ENCODE data around the gene RCE1.

Gene RCE1

DNA sequence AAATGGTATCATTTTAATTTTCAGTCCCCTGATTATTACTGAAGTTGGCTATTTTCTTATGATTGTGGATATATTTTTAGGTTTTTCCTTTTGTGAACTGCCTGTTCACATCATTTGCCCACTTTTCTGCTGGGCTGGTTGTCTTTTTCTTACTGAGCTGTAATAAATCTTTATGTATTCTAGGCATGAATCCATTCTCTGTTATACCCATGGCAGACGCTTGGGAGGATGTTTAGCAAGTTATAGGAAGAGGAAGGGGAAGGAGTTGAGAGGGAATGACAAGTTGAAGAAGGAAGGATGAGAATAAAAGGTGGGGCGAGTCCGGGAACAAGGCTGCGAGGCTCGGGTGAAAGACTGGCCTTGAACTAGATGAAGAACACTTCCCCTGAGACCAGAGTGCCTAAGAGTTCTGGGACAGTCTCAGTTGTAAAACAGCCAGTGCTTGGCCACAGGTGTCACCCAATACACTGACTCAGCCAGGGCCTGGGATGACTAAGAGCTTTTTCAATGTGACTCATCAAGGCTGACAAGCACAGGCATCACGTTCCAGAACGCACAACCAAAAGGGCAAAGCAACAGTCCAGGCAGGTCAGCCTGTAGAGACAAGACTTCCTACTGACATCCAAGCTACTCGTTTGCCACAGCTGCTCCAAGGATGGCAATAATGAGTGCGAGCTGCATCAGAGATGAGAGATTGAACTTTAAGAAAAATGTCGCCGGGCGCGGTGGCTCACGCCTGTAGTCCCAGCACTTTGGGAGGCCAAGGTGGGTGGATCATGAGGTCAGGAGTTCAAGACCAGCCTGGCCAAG is 48.8 kb downstream of the RCE1 start:
- DNase-seq: no peak

DNA sequence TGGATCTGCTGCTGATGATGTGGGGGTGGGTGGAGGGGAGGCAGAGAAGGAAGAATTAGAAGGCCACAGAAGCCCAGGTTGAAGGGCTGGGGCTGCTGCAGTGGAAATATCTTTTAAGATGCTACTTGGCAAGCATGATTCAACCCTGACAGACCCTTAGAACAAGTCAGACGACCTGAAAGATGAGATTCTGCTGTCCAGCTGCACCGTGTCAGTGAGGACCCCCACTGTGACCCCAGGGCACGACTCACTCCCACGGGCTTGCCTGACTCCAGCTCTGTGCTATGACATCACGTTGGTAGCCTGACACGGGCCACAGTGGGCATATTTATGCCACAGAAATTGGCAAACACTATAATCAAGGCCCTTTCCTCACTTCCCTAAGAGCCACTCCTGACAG is 49.7 kb downstream of the RCE1 start:
- no peak for DNase-seq

DNA sequence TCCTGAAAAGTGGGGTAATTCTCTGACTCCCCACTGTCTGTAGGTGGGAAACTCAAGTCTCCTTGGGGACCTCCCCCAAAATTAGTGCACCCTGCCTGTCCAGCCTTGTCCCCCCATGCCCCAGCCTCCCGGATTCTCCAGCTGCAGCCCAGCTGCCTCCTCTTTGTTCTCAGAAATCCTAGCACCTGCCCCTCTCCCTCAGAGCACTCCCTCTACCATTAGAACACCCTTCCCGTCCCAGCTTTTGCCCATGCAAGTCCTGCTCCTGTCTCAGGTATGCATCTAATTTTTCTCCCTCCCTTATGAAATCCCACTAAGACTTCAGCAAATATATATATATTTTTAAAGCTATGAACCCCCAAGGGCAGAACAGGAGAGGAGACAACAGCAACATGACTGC is 50.9 kb downstream of the RCE1 start:
- no peak for DNase-seq

All from NCI-H187 (cell line).